Nephron (organoid): ENCODE data around the gene CXADR.
A peak's percentile ranks its signal among the peaks of the same experiment; 100 is the strongest.

Experiments
- H3K27ac Mint-ChIP-seq, 3 experiments: 2 replicates each; pipeline ENCODE4 v1.8.0; 2020; ENCODE audit warnings: mixed read lengths in 3 of 3, mild to moderate bottlenecking in 2 of 3, moderate library complexity in 1 of 3
- H3K27me3 Mint-ChIP-seq: 2 replicates; pipeline ENCODE4 v1.8.0; 2021; ENCODE audit warnings: low read depth, mild to moderate bottlenecking, moderate library complexity, mixed read lengths
- H3K36me3 Mint-ChIP-seq: 2 replicates; pipeline ENCODE4 v1.8.0; 2020; ENCODE audit warnings: low read depth, mixed read lengths
- H3K4me1 Mint-ChIP-seq: 2 replicates; pipeline ENCODE4 v1.8.0; 2020; ENCODE audit warnings: mixed read lengths
- H3K4me3 Mint-ChIP-seq, 3 experiments: 2 replicates each; pipeline ENCODE4 v1.8.0; 2020; ENCODE audit warnings: mild to moderate bottlenecking in 3 of 3, mixed read lengths in 3 of 3, moderate library complexity in 2 of 3
- H3K9me3 Mint-ChIP-seq: 2 replicates; pipeline ENCODE4 v1.8.0; 2020; ENCODE audit warnings: mixed read lengths
- CTCF ChIP-seq, 3 experiments: fragments of 200-600 bp; sonication (generic); IDR thresholded peaks; one replicate each; pipeline ENCODE4 v1.5.0; 2021; ENCODE audit warnings: antibody characterized with exemption in 3 of 3; ENCODE audit not compliant: unreplicated experiment in 3 of 3

CXADR gene

GRCh38 chr21:17539323-17539722 is 26.5 kb downstream of the CXADR start:
- Mint-ChIP-seq H3K4me3 (no peak overlapping the region), H3K27me3 (peaks cover 7% of the 10 kb centered on the region), H3K4me1 (peaks cover 11% of the 10 kb centered on the region), H3K36me3 (peaks cover 33% of the 10 kb centered on the region), H3K9me3 (peaks cover 5% of the 10 kb centered on the region), H3K27ac (no peak overlapping the region)
- TF ChIP-seq CTCF (IDR thresholded peaks at IDR 0.05; ENCODE audit: unreplicated experiment in 3 of 3): no peak

- H3K27ac Mint-ChIP-seq: no peak overlapping the region
- H3K36me3 Mint-ChIP-seq: peaks cover 33% of the 10 kb centered on the region
- peaks cover 11% of the 10 kb centered on the region for H3K4me1 Mint-ChIP-seq
- H3K27me3 Mint-ChIP-seq: peaks cover 12% of the 10 kb centered on the region
- peaks cover 5% of the 10 kb centered on the region for H3K9me3 Mint-ChIP-seq
- no peak for TF ChIP-seq CTCF (IDR thresholded peaks at IDR 0.05; ENCODE audit: unreplicated experiment in 3 of 3)
- H3K4me3 Mint-ChIP-seq: no peak overlapping the region
These were observed 27.0 kb downstream of the CXADR start for GRCh38 chr21:17539743-17540341.

DNA sequence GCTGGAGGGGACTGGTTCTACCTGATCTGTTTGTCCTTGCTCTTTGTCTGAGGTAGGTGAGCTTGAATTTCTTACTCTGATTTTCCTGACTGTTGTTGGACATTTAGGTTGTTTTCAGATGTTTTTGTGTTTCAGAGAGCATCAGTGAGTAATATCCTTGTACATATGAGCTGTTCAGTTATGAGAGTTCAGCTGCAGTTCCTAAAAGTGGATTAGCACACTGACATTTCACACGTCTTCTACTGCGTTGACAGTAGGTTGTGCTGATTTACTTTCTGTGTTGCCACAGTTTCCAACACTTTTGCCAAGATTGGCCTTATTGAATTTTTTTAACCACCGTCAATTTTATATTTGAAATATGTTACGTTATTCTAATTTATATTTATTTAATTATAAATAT is 27.7 kb downstream of the CXADR start:
- TF ChIP-seq CTCF (IDR thresholded peaks at IDR 0.05; ENCODE audit: unreplicated experiment in 3 of 3): no peak
- Mint-ChIP-seq H3K27ac (no peak overlapping the region), H3K4me1 (peaks cover 11% of the 10 kb centered on the region), H3K4me3 (no peak overlapping the region), H3K27me3 (peaks cover 12% of the 10 kb centered on the region), H3K9me3 (peaks cover 5% of the 10 kb centered on the region), H3K36me3 (peaks cover 33% of the 10 kb centered on the region)

DNA sequence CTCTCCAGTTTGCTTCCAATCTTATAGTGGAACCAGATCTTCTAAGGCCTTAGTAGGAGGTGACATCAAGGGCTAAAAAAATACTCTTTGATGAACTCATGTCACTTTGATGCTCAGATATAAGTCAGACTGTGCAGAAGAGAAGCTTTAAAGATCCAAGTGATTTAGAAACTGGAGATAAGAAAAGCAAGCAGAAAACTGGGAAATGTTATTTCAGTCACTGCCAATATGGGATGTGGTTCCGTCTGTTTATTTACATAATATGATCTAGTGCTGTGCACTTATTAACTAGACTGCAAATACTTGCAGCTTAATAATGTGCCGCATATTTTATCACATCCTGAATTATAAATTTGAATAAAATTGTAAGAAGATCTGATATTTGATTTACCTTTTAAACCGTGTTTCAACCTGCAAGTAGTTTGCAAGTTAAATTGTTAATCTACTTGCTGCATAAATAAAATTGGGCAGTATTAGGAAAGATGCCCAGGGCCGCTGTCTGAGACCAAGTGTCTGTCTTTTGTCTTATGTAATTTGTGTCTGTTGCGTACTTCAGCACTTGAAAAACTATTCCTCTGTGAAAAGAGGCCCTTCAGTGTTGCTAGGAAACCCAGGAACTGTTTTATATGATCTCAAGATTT is 29.6 kb downstream of the CXADR start:
- Mint-ChIP-seq H3K27ac (peak overlapping the region; percentile 34 to 75 (median 45)), H3K36me3 (peaks cover 31% of the 10 kb centered on the region), H3K27me3 (peaks cover 12% of the 10 kb centered on the region), H3K4me3 (no peak overlapping the region), H3K9me3 (peaks cover 5% of the 10 kb centered on the region), H3K4me1 (peaks cover 11% of the 10 kb centered on the region)
- TF ChIP-seq CTCF (IDR thresholded peaks at IDR 0.05; ENCODE audit: unreplicated experiment in 3 of 3): no peak

GRCh38 chr21:17545007-17545406 is 32.2 kb downstream of the CXADR start:
- H3K4me1 Mint-ChIP-seq: peaks cover 11% of the 10 kb centered on the region
- H3K9me3 Mint-ChIP-seq: no peaks in the 10 kb centered on the region
- peaks cover 26% of the 10 kb centered on the region for H3K36me3 Mint-ChIP-seq
- H3K27me3 Mint-ChIP-seq: peaks cover 20% of the 10 kb centered on the region
- no peak for TF ChIP-seq CTCF (IDR thresholded peaks at IDR 0.05; ENCODE audit: unreplicated experiment in 3 of 3)
- H3K27ac Mint-ChIP-seq: no peak overlapping the region
- no peak overlapping the region for H3K4me3 Mint-ChIP-seq

- H3K9me3 Mint-ChIP-seq: no peaks in the 10 kb centered on the region
- no peak overlapping the region for H3K27ac Mint-ChIP-seq
- peaks cover 29% of the 10 kb centered on the region for H3K36me3 Mint-ChIP-seq
- peaks cover 20% of the 10 kb centered on the region for H3K27me3 Mint-ChIP-seq
- H3K4me3 Mint-ChIP-seq: no peak overlapping the region
- no peaks in the 10 kb centered on the region for H3K4me1 Mint-ChIP-seq
- TF ChIP-seq CTCF (IDR thresholded peaks at IDR 0.05; ENCODE audit: unreplicated experiment in 3 of 3): no peak
These were observed 35.4 kb downstream of the CXADR start for GRCh38 chr21:17548262-17548661.
